ENCODE data around the gene SPOP. TPM values are rescaled to one million over a fixed set of nuclear protein-coding genes. Genes with fewer than 3 reads are reported as not detected.

The SPOP gene
- total and polyA plus RNA-seq, 9 of the 15 experiments (the other 6 are each of a cell fraction or from before 2014, with no cell fraction given): 34.2 to 65.9 (median 39.7) TPM

DNA sequence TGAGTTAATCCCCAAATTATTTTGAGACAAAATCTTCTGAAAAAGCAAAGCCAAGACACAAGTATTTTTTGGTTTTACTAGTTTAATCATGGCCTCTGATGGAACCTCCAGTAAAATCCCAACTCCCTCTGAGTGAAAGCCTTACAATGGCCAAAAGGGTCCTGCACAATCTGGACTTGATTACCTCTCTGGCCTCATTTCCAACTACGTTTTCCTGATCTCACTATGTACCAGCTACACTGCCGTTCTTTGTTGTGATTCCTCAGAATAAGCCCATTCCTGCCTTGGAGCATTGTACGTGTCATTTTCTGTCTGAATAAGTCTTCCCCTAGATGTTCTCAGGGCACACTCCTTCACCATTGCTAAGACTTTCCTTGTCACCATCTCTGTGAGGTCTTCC lies 37.3 kb downstream of the SPOP start:
- intact Hi-C loops (cut with micrococcal nuclease): no loop called here
- FAIRE-seq (no peak), DNase-seq (ENCODE audit: extremely low read depth in 1 of 4, low spot score in 3 of 4) (no peak), ATAC-seq (no peak)
- 94% methylated on average over 3 of the region's 3 CpGs for WGBS (ENCODE audit: insufficient coverage, low coverage, missing lambda C conversion rate)
- ChIA-PET POLR2A (no interaction called here), CTCF (ENCODE audit: low intra/inter-chr PET ratio) (no interaction called here)
- Histone ChIP-seq H3K9ac (ENCODE audit: insufficient read depth in 1 of 2, low read depth in 2 of 2, low read length in 2 of 2) (no peak overlapping the region), H3K9me3 (replicated peaks; ENCODE audit: control insufficient read depth, insufficient read depth, low read depth, low read length) (no peaks in the 10 kb centered on the region), H3K36me3 (ENCODE audit: control insufficient read depth, insufficient read depth, low read length) (no peaks in the 10 kb centered on the region), H3K9me1 (ENCODE audit: control insufficient read depth, insufficient read depth, low read length) (no peaks in the 10 kb centered on the region), H3K79me2 (ENCODE audit: control insufficient read depth, insufficient read depth, low read length) (peaks cover 35% of the 10 kb centered on the region), H3K27me3 (ENCODE audit: control insufficient read depth in 2 of 2, insufficient read depth in 2 of 2, low read length in 2 of 2) (no peaks in the 10 kb centered on the region), H3K4me3 (no peak overlapping the region), H3K27ac (ENCODE audit: extremely low read depth, low read depth, low read length) (no peak overlapping the region), H2AFZ (ENCODE audit: low read depth, low read length) (no peak overlapping the region), H4K20me1 (replicated peaks; ENCODE audit: control insufficient read depth, insufficient read depth, low read length) (no peaks in the 10 kb centered on the region), H3K4me1 (replicated peaks in 1 of 2; ENCODE audit: control insufficient read depth in 2 of 2, insufficient read depth in 2 of 2, low read length in 2 of 2) (no peaks in the 10 kb centered on the region), H3K4me2 (ENCODE audit: insufficient read depth, low read length) (no peak overlapping the region)
- in situ Hi-C loops (cut with MboI): no loop called here
- BruUV-seq (replicated peaks): no TSS peak
- TF ChIP-seq ZNF780A (CRISPR knock-in tag; IDR thresholded peaks at IDR 0.05) (no peak), MYC (IDR thresholded peaks at IDR 0.05; ENCODE audit: low read depth, low read length) (no peak), MYC (CRISPR knock-in tag; IDR thresholded peaks at IDR 0.05; ENCODE audit: borderline replicate concordance, low read depth) (no peak), MTA2 (IDR thresholded peaks at IDR 0.05; ENCODE audit: low read depth) (no peak), E2F3 (CRISPR knock-in tag; IDR thresholded peaks at IDR 0.05) (no peak), ZNF436 (CRISPR knock-in tag; IDR thresholded peaks at IDR 0.05) (no peak), XRCC3 (IDR thresholded peaks at IDR 0.05) (no peak), TAF7 (tag; IDR thresholded peaks at IDR 0.05) (no peak), NR1H2 (CRISPR knock-in tag; IDR thresholded peaks at IDR 0.05) (no peak), EWSR1 (IDR thresholded peaks at IDR 0.05; ENCODE audit: borderline replicate concordance, low read depth, partially characterized antibody) (no peak), ZNF668 (CRISPR knock-in tag; IDR thresholded peaks at IDR 0.05) (no peak), SMC3 (conservative IDR thresholded peaks at IDR 0.05; ENCODE audit: insufficient read depth, low read depth, low read length) (no peak), EHMT2 (IDR thresholded peaks at IDR 0.05) (no peak), ZBTB12 (CRISPR knock-in tag; IDR thresholded peaks at IDR 0.05) (no peak), MEF2D (tag; conservative IDR thresholded peaks at IDR 0.05; ENCODE audit: low read depth) (no peak), BMI1 (IDR thresholded peaks at IDR 0.05; ENCODE audit: low read length) (no peak), ZBTB1 (CRISPR knock-in tag; IDR thresholded peaks at IDR 0.05; ENCODE audit: borderline replicate concordance, low read depth) (no peak)
- TF ChIP-seq, protein P1, sequence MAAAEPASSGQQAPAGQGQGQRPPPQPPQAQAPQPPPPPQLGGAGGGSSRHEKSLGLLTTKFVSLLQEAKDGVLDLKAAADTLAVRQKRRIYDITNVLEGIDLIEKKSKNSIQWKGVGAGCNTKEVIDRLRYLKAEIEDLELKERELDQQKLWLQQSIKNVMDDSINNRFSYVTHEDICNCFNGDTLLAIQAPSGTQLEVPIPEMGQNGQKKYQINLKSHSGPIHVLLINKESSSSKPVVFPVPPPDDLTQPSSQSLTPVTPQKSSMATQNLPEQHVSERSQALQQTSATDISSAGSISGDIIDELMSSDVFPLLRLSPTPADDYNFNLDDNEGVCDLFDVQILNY (CRISPR knock-in tag; IDR thresholded peaks at IDR 0.05): no peak
- TF ChIP-seq, protein P2, sequence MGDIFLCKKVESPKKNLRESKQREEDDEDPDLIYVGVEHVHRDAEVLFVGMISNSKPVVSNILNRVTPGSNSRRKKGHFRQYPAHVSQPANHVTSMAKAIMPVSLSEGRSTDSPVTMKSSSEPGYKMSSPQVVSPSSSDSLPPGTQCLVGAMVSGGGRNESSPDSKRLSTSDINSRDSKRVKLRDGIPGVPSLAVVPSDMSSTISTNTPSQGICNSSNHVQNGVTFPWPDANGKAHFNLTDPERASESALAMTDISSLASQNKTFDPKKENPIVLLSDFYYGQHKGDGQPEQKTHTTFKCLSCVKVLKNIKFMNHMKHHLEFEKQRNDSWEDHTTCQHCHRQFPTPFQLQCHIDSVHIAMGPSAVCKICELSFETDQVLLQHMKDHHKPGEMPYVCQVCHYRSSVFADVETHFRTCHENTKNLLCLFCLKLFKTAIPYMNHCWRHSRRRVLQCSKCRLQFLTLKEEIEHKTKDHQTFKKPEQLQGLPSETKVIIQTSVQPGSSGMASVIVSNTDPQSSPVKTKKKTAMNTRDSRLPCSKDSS (IDR thresholded peaks at IDR 0.05; ENCODE audit: low read depth, partially characterized antibody): no peak
- TF ChIP-seq, protein P3, sequence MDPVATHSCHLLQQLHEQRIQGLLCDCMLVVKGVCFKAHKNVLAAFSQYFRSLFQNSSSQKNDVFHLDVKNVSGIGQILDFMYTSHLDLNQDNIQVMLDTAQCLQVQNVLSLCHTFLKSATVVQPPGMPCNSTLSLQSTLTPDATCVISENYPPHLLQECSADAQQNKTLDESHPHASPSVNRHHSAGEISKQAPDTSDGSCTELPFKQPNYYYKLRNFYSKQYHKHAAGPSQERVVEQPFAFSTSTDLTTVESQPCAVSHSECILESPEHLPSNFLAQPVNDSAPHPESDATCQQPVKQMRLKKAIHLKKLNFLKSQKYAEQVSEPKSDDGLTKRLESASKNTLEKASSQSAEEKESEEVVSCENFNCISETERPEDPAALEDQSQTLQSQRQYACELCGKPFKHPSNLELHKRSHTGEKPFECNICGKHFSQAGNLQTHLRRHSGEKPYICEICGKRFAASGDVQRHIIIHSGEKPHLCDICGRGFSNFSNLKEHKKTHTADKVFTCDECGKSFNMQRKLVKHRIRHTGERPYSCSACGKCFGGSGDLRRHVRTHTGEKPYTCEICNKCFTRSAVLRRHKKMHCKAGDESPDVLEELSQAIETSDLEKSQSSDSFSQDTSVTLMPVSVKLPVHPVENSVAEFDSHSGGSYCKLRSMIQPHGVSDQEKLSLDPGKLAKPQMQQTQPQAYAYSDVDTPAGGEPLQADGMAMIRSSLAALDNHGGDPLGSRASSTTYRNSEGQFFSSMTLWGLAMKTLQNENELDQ (CRISPR knock-in tag; IDR thresholded peaks at IDR 0.05; ENCODE audit: borderline replicate concordance): no peak
